H1 (cell line): ENCODE results near the gene TBK1.

Experiments used
- CTCF ChIP-seq, 3 experiments: IDR thresholded peaks; 1 replicate in 2 of 3; 2 replicates in 1 of 3; pipeline versions ENCODE4 v1.5.1 to v1.6.1; 2011; ENCODE audit warnings: low read length in 3 of 3, mild to moderate bottlenecking in 3 of 3, inconsistent platforms in 2 of 3, low read depth in 1 of 3, moderate library complexity in 1 of 3; ENCODE audit not compliant: insufficient read depth in 1 of 3; ENCODE audit errors: control extremely low read depth in 1 of 3
- EP300 ChIP-seq, 2 experiments: IDR thresholded peaks; 1 replicate in 1 of 2; 2 replicates in 1 of 2; pipeline ENCODE4 v1.6.1; 2011 to 2012; ENCODE audit warnings: low read depth in 2 of 2, low read length in 2 of 2, mild to moderate bottlenecking in 2 of 2, borderline replicate concordance in 1 of 2, inconsistent platforms in 1 of 2, moderate library complexity in 1 of 2
- EZH2 ChIP-seq: fragments of 200-600 bp; sonication (generic); IDR thresholded peaks from 2 replicates; pipeline ENCODE4 v1.7.1; 2012; ENCODE audit warnings: low read depth, mild to moderate bottlenecking, moderate library complexity, low read length, inconsistent platforms; ENCODE audit not compliant: severe bottlenecking
- KDM1A ChIP-seq: fragments of 200-600, 300-600 bp; sonication (generic); IDR thresholded peaks from 2 replicates; pipeline ENCODE4 v1.7.1; 2016; ENCODE audit warnings: mild to moderate bottlenecking, low read length, borderline replicate concordance
- RXRA ChIP-seq: IDR thresholded peaks from 2 replicates; pipeline ENCODE4 v1.6.1; 2011; ENCODE audit warnings: low read depth, mild to moderate bottlenecking, low read length, moderate library complexity; ENCODE audit not compliant: insufficient read depth
- SIX5 ChIP-seq: IDR thresholded peaks from 2 replicates; pipeline ENCODE4 v1.6.1; 2011; ENCODE audit warnings: mild to moderate bottlenecking, low read depth, low read length
- TAF7 ChIP-seq: optimal IDR thresholded peaks from 2 replicates; pipeline ENCODE3; 2011; ENCODE audit warnings: low read depth, mild to moderate bottlenecking, inconsistent platforms, low read length, moderate library complexity, borderline replicate concordance
- USF2 ChIP-seq: IDR thresholded peaks from 2 replicates; pipeline ENCODE4 v1.6.1; 2011; ENCODE audit warnings: low read length, improper control_type of control experiment
- YY1 ChIP-seq: IDR thresholded peaks from 2 replicates; pipeline ENCODE4 v1.6.1; 2011; ENCODE audit warnings: low read depth, mild to moderate bottlenecking, low read length

GRCh38 chr12:64510667-64511066, 58.7 kb downstream of the TBK1 start:
- no peak for TF ChIP-seq KDM1A
- no peak for TF ChIP-seq EZH2
- no peak for TF ChIP-seq SIX5
- TF ChIP-seq CTCF (IDR thresholded peaks at IDR 0.05; ENCODE audit: control extremely low read depth in 1 of 3, insufficient read depth in 1 of 3, low read depth in 1 of 3, low read length in 3 of 3), result no peak
- no peak for TF ChIP-seq USF2
- no peak for TF ChIP-seq EP300 (IDR thresholded peaks at IDR 0.05; ENCODE audit: borderline replicate concordance in 1 of 2, low read depth in 2 of 2, low read length in 2 of 2)
- TF ChIP-seq YY1, result no peak
- no peak for TF ChIP-seq RXRA
- no peak for TF ChIP-seq TAF7
